Stimulated activated CD4-positive, alpha-beta T cell treated with anti-CD3 and anti-CD28 coated beads, Interleukin-12 subunit alpha, Interleukin-12 subunit beta, amount 100 ng/mL, for 4 hours (primary cell): ENCODE data around the gene JMY.

Source experiments
- DNase-seq: peaks from one replicate; pipeline ENCODE4 v3.0.0-alpha.2; 2020

The JMY gene, protein sequence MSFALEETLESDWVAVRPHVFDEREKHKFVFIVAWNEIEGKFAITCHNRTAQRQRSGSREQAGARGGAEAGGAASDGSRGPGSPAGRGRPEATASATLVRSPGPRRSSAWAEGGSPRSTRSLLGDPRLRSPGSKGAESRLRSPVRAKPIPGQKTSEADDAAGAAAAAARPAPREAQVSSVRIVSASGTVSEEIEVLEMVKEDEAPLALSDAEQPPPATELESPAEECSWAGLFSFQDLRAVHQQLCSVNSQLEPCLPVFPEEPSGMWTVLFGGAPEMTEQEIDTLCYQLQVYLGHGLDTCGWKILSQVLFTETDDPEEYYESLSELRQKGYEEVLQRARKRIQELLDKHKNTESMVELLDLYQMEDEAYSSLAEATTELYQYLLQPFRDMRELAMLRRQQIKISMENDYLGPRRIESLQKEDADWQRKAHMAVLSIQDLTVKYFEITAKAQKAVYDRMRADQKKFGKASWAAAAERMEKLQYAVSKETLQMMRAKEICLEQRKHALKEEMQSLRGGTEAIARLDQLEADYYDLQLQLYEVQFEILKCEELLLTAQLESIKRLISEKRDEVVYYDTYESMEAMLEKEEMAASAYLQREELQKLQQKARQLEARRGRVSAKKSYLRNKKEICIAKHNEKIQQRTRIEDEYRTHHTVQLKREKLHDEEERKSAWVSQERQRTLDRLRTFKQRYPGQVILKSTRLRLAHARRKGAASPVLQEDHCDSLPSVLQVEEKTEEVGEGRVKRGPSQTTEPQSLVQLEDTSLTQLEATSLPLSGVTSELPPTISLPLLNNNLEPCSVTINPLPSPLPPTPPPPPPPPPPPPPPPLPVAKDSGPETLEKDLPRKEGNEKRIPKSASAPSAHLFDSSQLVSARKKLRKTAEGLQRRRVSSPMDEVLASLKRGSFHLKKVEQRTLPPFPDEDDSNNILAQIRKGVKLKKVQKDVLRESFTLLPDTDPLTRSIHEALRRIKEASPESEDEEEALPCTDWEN

DNA sequence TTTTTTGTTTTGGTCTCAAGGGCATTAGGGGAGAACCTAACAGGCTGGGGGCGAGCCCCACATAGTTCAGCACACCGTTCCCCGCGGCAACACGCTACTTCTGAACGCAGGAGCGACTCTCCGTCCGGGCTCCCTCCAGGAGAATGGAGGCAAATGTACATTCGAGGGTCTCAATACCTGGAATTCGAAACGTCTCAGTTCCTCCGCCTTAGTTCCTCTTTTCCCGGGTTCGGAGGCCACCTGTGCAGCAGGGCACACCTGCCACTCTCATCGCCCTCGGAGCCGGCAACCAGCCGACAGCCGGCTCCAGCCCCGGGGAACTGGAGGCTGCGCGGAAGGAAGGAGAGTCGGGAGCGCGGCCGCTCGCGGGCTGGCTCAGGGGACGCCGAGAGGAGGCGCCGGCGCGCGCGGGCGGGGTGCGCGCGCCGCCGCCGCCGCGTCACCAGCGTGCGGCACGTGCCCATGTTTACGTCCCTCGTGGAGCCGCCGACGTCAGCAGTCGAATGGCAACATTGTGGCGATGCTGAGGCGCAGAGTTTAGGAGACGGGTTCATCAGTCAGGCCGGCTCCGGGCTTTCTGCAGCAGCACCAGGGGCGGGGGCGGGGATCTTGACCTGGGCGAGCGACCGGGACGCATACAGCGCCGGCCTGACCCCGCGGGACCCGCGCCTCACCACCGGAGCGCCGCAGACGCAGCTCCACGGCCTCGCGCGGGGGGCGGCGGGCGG, at the start of gene JMY:
Gene JMY, plus strand, starts transcription at position 498 of the 728 bp plus-strand sequence. CDS start 520 bp downstream, outside the sequence.
- DNase-seq, result peak; percentile 79

DNA sequence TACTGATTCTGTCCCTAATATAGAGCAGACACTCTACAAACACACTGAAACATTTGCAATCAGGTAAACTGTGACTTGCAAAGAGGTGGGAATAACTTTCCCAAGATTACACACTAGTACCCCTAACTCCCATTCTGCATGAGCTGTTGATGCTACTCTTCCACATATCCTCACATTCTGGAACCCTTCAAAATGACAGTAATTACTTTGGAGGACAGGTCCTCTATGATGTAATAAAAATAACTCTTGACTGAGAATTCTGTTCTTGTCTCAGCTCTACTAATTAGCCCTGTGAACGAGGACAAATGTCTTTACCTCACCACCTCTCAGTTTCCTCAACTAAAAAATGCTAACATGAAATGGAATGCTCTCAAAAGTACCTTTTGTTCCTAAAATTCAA, 49.5 kb upstream of the JMY start:
- no peak for DNase-seq

DNA sequence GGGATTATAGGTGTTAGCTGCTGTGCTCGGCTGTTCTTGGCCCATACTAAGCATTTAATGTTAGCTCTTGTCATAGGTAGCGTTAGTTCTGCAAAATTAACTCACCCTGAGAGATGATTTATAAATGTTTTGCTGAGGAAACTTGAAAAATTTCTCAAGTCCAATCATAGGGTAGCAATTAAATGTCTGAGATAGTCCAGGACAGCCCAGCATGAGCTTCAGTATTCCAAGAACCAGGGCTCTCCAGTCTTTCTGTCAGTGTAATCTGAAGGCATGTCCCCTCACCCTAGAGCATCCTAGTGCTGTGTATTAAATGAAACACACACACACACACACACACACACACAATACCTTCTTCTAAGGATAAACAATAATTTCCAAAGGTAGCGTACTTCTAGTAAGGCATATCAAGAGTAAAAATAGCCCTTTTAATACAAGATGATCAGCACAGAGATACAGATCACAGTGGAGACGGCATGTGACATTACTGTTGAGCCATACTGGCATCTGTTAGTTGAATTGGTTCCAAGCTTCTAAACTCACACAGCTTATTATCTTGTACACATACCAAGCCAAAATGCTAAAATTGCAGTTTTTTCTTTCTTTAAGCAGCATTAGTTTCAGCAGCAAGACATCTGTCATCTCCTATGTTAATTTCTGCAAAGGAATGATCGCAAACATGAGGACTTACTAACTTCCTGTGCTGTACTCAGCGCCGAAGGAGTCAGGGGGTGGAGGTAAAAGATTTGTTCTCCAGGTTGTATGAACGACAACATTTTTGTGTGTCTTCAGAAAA, 46.3 kb upstream of the JMY start:
- DNase-seq, result no peak

DNA sequence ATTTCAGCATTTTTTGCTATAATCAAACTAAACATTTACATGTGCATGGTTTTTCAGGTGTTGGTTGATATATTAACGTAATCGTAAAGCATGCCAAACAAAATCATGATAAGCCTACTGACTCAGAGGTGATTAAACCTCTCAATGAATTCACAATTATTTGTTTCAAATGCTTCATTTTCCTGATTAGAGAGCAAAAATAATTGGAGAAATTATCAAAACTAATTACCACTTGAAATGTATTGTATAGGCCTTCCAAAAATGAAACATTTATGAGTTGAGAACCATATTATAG, 45.7 kb upstream of the JMY start:
- no peak for DNase-seq

DNA sequence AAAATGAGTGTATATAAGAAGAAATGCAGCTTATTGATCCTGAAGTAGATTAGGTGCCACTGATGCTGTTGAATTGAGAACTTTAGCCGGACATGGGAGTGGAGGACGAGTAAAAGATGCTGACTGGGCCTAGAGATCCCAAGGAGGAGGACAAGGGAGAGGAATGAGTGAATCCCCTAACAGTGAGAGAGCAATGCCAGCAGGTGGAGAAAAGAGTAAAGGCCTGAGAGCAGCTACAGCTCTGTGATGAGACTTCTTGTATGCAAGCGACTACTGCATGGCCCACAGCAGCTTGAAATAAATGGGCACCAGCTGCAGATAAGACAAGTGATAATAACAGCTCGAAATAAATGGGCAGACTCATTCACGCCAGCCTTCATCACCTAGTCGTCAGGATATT, 44.5 kb upstream of the JMY start:
- DNase-seq, result no peak

DNA sequence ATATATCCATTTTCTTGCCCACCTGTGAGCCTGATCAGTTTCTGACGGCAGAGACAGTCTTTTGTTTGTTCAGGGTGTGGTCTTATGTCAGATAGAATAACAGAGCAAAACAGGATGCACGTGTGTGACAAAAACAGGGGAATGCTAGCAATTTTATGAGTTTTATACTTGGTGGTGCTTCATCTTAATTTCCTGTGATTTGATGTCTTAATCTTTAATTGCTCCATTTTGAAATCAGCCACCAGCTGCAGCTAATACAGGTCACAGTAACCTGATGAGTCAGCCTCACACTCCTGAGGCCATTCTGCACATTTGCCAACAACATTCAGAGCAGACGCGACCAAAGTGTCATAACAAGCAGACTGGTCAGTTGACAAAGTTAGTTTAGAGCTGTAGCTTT, 42.3 kb upstream of the JMY start:
- DNase-seq, result no peak

DNA sequence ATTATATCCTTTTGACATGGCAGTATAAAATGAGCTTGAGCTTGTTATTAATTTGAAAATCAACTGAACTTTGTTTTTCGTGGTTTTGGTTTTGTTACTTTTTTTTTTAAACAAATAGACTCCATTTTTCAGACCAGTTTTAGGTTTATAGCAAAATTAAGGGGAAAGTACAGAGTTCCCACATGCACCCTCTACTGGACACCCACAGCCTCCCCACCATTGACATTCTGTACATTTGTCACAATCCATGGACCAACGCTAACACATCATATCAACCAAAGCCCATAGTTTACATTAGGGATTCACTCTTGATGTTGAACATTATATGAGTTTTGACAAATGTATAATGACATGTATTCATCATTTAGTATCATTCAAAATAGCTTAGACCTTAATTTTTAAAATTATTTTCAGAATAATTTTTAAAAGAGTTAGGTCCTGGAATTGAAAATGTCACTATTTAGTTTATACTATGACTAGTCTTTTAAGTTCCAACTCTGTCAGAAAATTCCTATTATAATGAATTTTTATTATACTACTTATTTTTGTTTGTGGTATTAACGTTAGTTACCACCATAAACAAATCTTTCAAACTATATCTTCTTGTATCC, 35.3 kb upstream of the JMY start:
- no peak for DNase-seq

DNA sequence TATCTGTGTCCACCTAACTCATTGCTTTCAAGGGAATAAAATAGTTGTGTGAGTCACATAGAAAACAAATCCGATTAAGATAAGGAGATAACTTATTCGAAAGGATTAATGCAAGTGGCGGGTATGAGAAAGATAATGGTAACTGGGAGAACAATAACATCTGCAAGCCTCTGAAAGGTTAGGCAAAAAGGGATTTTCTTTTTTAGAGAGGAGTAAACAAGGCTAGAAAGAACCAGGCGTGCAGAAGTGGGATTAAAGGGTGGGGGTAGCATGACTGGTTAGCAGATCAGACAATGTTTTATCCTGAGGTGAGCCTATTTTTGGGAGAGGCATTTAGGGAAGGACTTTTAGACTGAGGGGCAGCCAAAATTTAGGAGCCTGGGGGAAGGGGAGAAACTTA, 34.7 kb upstream of the JMY start:
- no peak for DNase-seq

DNA sequence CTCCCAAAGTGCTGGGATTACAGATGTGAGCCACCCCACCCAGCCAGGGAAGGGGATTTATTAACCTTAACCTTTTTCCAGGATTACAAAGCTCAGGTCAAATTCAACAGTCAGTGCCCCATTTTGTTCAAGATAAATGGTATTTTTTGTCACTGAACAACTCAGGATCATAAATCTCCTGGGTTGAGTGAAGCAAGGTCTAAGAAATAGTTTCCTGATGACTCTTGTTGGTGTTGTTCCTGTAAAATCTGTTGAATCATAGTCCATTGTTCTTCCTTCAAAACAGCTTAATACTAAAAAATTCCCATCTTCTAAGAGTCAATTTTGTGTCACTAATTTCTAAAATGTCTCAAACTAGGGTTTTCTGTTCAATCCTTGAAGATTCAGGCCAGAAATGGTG, 33.9 kb upstream of the JMY start:
- no peak for DNase-seq

DNA sequence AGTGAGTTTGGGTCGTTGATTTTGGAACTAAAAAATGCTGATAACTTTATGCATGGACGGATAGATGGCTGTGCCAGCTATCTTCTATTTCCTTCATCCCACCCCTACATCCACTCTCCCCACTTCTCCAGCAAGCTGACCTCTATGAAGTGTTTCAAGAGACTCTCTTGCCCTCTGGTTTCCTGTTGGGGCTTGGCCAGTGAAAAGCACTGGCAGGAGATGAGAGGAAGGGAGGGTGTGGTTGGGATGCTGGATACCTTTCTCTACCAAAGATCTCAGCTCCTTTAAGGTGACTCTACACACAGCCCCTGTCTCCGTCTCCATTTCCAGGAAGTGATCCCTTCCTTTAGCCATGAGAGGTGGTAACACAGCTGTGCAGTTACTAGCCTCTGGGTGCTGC, 30.0 kb upstream of the JMY start:
- no peak for DNase-seq

DNA sequence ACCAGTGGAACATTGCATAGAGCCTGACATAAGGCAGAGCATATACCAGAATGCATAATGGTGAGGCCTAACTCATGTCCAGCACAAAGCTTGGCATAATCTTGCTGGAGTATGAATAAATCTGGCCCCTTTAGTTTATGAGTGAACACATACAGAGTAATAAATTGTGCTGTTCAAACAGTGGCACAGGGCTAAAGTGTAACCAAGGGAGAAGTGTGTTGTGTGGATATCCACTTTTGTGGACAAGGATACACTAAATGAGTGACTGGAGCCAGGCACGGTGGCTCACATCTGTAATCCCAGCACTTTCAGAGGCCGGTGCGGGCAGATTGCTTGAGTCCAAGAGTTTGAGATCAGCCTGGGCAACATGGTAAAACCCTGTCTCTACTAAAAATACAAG, 29.4 kb upstream of the JMY start:
- DNase-seq, result no peak

DNA sequence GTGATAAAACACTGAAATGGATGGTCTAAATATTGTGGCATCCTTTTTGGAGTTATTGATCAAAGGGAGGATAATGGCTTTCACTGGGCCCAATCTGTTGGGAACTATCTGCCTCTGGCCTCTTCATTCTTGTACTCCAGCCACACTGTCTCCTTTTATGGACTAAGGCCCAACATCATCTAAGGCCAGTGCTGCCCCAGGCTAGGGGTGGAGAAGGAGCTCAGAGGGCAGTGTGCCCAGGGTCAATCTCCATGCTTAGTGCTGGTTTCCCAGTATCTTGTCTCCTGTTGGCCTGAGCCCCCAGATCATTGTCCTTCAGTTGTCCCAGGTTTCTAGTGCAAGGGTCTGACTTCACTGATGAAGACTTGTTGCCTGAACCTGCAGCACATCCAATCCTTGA, 26.4 kb upstream of the JMY start:
- no peak for DNase-seq

DNA sequence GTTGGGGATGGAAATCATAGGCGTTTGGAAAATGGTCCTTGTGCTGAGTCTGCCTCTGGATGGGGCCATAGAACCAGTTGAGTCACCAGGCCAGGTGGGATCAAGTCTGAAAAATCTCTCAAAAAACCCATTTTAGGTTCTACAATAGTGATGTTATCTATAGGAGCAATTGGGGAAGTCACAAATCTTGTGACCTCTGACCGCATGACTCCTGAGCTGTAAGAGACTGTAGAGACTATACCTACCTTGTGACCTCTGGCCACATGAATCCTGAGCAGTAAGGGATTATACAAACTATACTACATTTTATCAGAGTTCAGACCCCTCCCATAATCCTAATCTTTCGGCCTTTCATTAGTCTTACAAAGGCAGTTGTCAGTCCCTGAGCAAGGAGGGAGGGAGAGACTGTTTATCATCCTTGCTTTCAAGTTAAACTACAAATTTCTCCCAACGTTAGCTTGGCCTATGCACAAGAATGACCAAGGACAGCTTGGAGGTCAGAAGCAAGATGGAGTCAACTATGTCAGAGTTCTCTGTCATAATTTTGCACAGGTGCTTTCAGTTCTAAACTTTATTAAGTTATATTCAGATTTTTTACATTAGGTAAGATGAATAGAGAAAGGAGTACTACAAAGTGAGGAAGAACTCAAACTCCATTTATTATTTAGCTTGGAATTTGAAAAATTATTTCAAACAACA, 11.5 kb upstream of the JMY start:
- DNase-seq, result no peak

DNA sequence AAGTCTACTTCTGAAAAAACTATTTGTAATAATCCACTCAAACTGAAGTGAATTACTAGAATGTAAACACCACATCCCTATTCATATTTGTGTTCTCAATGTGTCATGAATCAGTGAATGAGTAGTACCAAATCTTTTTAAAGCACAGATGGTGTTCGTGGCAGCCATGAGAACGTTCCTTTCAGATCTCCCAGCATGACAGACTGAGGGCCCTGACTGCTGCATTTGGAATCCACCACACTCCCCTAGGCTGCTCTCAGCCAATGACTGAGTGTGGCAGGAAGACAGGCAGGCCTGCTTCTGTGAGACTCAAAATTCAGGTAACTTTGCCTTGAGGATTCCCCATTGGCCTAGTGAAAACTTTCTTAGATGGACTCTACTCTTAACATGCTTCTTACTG, 10.9 kb upstream of the JMY start:
- no peak for DNase-seq

DNA sequence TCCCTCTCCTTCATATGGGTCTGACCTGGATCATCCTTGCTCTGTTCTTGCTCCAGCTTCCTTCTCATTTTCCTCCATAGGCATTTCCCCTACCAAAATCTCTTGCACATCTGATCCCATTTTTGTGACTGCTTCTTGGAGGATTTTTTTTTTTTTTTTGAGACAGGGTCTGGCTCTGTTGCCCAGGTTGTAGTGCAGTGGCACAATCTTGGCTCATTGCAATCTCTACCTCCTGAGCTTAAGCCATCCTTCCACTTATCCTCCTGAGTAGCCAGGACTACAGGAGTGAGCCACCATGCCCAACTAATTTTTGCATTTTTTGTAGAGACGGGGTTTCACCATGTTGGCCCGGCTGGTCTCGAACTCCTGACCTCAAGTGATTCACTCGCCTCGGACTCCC, 10.5 kb upstream of the JMY start:
- DNase-seq, result no peak

DNA sequence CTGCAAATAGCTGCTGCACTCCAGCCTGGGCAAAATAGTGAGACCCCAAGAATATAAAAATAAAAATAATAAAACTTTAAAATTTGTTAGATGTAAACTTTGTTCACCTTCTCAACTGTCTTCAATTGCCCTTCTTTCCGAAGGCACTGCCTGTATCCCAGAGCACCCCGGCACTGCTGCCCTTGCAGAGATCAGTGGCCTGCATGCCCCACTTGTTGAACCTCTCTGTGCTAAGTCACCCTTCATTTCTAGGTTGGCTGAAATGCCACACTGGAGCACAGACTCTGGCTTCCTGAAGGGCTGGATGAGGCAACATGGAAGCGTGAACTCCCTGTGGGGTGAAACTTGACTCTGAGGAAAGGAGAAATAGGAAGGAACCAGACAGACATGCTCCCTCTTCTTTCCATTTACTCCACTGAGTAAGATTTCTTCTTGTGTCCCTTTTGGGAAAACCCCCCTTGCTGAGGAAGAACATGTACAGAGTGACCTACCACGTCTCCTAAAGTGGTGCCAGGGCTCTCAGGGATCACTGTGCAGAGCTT, 8.4 kb upstream of the JMY start:
- DNase-seq, result no peak

DNA sequence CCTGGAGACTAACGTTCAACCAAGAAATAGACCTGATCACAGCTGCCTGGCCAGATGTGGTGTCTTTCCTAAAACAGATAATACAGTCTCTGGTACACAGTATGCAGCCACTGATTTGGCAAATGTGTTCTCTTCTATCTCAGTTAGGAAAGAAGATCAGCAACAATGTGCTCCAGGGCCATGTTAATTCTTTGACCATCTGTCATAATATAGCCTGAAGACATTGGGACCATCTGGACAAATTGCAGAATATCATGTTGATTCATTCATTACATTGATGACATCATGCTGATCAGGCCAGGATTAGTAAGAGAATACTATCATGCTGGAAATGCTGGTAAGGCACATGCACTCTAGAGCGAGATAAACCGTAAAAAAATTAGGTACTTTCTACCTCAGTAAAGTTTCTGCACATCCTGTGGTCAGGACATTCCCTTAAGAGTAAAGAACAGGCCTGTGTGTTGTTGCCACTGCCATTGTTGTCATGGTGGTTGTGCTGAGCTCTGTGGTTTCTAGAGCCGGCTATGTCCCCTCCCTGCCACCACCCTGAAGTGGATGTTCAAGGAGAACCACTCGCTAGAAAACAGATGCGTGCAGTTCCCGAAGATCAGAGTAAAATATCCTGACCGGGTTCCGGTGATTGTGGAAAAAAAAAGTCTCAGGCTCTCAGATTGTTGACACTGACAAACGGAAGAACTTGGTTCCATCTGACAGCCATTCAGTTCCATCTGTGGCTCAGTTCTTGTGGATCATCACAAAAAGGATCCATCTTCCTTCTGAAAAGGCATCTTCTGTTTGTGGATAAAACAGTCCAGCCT, 6.4 kb upstream of the JMY start:
- no peak for DNase-seq

DNA sequence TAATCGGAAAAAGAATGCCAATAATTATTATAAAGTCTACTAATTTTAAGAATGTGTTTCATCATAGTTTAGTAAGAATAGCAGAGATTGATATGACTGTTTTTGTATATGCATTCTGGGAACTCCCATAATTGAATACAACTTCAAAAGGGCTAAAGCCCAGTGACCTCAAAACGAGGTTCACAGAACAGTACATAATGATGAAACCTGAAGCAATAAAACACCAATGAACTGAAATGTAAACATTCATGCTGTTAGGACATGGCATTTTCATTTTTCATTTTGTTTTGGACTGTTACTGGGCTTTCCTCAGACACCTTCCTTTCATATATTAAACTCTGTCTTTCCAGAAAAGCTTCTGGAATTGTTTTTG, 684 bp upstream of the JMY start:
- DNase-seq, result no peak

DNA sequence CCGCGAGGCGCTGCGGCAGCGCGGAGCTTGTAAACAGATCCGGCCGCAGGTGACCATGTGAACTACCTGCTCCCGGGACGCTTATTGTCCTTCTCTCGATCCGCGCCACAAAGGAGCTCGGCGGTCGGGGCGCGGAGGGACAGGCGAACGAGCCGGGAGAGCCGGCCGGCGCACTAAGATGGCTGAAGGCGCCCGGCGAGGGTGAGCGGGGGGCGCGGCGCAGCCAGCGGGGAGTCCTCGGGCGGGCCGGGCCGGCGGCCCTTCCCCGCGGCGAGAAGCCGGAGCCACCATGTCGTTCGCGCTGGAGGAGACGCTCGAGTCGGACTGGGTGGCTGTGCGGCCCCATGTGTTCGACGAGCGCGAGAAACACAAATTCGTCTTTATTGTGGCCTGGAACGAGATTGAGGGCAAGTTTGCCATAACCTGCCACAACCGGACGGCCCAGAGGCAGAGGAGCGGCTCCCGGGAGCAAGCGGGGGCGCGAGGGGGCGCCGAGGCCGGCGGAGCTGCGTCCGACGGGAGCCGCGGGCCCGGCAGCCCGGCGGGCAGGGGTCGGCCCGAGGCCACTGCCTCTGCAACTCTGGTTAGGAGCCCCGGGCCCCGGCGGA, 535 bp downstream of the JMY start:
- peak; percentile 28 for DNase-seq
